Renal pelvis (tissue), 4 donors: ENCODE data around the gene TM2D1. TPM values are rescaled to one million over a fixed set of nuclear protein-coding genes. Genes with fewer than 3 reads are reported as not detected.
A peak's percentile ranks its signal among the peaks of the same experiment; 100 is the strongest.

Experiments
- DNase-seq: peaks from one replicate; pipeline ENCODE4 v3.0.0-alpha.2; 2013
- polyA plus RNA-seq, 3 donors: library from polyadenylated mRNA; unstranded; fragments of 120-200 nt; gene quantifications; one replicate each; pipeline ENCODE4 v1.2.1, GENCODE V29; 2013; ENCODE audit not compliant: insufficient read length in 3 of 3

Gene TM2D1
- polyA plus RNA-seq, 3 donors: 70.6 to 88.9 (median 72.4) TPM

DNA sequence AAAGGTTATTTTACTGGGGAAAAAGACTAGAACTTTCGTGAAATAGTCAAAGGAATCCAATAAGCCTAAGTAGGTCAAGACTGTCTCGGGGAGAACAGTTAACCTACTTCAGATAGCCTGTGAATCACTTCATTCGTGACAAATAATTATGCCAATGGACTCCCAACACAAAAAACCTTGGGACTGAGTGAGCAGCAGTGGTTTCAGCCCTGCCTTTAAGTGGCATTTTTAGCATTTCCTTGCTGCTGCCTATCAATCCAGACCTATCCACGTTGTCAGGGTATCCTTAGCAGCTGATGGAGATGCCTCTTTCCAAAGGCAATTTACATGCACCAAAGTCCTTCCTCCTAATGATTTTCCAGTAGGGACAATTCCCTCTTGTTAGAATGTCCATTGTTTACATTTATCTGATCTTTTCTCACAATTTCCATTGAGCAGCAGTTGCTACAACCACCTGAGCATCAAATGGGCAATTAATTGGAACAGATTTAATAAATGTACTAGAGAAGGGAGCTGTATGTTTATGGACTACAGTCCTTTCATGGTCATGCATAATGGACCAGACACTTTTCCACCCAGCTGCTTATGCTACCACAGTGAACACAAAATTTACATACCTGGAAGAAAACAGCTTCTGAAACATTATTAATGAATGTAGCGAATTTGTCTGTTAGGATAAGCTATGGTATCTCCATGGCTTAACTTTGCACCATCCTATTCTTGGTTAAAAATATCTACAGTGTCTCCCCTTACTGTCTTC is 75.8 kb downstream of the TM2D1 start:
- DNase-seq: no peak

DNA sequence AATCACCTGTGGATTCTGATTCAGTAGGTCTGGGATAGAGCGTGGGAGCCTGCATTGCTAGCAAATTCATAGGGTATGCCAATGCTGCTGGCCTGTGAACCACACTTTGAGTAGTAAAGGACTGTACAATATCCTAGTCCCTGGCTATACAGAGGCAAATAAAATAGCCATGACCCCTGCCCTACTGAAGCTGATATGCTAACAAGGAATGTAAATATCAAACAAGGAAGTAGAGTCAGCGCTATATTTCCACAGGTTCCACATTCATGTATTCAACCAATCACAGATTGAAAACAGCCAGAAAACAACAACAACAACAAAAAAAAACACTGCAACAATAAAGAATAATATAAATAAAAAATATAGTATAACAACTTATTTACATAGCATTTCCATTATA is 77.8 kb downstream of the TM2D1 start:
- DNase-seq: no peak

DNA sequence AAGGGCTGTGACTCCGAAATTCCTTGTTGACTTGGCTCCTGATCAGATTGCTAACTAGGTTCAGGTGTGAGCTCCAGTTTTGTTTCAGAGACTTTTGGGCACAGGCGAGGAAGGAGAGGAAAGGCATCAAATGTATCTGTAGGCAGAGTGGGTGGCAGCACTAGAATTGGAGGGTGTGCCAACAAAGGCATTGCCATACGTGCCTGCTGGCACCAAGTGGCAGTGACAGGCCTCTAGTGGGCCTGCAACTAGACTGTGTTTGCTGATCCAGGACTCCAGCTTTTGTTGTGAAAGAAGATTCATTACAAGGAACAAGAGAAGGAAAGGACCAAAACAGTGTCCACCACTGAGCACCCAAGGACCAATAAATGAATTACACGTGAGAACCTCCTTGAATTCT is 79.5 kb downstream of the TM2D1 start:
- DNase-seq: no peak

DNA sequence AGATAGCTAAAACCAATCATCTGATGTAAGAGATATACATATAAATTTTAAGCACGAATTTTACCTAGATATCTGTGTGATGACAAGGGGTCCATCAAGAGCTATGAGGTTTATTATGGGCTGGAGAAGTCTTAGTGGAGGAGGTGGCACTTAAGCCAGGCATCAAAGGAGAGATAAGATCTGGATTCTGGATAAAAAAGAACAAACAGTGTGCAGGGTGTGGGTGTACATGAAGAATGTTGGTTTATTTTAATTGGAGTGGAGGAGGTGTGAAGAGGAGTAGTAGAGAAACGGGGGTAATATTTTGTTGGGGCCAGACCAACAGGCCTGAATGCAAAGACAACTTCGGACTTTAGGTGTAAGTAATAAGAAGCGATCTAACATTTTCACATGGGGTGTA is 80.6 kb downstream of the TM2D1 start:
- no peak for DNase-seq

DNA sequence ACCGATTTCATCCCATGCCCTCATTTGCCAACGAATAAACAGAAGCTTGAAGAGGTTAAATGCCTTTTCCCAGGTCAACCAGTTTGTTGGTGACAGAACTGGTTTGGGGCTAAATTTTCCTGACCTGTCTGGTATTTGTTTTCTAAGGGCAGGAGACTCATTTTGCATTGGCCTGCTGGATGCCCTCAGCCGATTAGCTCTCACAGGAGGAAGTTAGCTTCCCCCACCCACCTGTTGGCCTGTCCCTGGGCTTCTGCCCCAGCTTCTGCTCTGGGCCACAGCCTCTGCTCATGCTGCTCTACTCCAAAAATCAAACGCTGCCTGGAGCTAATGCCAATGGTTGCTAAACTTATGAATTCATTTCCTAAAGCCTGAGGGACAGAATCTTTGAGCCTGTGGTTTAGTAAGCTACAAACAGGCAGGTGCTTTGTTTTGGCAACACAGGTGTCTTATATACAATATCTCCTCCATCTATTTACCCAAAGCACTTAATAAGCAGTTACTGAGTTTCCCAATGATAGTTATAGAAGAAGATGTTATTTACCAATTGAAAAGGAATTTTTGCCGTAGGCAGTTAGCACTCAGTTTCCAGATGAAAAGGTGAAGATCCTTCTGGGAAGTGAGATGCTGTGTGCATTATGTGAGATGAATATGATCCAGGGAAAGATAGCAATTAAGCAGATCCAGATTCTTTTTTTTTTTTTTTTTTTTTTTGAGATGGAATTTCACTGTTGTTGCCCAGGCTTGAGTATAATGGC is 82.3 kb downstream of the TM2D1 start:
- no peak for DNase-seq

DNA sequence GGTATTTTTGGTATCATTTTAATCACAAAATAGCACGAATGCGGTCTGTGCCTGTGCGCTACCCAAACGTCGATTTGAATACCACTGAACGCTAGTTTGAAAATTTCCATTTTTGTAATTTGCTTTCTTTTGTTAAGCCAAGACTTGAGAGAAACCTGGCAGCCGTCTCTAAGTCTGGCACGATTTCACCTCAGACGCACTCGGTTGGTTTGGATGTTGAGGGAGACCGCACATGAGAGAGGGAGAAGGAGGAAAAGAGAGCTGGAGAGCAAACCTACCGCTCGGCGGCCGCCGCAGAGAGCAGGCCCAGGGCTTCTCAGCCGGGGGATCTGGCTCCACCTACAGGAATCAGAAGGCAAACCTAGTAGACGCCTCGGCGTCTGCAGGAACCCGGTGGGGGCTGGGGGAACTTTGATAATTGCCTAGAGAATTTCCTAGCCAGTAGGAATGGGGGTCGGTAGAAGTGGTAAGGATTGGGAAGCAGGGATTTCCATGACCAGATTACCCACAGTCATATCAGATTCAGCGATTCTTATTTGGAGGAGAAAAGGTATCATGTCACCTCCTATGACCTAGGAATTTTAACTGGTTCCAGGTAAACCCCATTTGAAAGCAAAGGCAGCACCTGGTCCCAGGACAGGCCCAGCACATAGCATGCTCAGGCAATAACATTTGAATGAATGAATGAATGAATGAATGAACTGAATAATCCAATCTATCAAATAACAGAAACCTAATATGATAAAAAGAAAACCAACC is 83.2 kb downstream of the TM2D1 start:
- peak; percentile 27 for DNase-seq

DNA sequence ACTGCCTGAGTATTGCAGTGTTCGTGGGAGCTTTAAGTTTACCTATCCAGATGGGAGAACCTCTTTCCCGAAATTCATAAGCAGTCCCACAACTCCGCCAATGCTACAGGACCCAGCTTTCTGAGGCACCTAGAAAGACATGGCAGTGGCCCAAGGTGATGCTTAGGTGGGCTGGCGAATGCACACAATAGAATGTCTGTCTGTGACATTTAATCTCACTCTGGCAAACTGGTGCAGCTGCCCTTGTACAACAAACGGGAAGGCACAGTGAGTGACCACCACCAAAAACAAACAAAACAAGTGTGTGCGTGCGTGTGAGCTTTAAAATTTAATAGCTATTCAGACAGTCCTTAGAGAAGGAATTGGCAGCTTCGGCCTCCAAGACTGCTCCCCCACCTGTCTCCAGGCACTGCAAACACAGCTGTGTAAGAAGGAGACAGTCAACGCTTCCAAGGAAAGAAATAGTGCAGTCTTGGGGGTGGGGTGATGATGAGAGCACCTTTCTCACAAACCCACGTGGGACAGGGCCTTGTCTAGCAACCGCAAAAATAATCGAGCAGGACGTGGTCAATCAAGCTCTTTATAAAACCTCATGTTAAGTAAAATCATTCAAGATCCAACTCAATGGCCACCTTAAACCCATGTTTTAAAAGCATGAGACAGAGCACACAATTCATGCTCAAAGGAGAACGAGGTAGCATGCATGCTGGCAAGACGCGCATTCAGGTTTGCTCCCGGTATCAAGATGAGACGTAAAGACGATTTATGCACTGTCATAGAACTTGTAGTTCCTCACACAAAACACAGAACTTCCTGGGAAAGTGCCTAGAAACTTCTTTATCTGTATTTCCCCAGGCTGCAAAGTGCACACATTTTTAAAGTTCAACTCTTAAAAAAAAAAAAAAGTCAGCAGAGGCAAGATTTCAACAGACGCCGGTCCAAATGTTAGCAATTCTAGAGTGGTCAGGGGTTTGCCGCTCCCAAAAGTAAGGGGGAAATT is 84.1 kb downstream of the TM2D1 start:
- no peak for DNase-seq

DNA sequence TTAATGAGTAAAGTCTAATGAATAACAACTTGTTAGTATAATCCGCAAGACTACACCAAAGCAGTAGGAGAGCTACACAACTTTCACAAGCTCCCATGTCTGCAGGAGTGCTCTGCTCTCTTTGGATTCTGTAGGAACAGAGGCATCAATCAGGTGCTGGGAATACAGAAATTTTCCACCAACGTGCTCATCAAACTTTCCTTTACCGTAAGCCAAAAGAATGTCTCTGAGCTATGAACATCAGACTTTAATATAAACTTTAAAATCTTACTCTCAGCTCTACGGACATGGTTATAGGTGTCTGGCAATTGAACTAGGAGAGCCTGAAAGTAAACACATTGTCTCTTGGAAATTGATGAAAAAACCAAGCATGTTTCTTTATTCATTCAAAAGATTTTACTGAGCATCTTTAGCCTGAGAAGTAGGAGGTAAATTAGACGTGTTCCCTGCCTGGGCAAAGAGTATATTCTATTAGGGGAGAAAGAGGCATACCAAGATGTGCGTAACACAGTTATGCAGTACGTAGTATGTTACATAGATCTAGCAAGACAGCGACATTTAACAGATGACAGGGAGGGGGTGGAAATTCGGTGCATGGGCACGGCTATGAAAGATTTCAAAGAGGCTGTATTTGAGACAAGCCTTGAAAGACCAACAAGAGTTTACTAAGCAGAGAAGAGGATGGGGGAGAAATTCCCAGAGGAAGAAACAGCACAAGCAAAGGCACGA is 85.2 kb downstream of the TM2D1 start:
- no peak for DNase-seq

DNA sequence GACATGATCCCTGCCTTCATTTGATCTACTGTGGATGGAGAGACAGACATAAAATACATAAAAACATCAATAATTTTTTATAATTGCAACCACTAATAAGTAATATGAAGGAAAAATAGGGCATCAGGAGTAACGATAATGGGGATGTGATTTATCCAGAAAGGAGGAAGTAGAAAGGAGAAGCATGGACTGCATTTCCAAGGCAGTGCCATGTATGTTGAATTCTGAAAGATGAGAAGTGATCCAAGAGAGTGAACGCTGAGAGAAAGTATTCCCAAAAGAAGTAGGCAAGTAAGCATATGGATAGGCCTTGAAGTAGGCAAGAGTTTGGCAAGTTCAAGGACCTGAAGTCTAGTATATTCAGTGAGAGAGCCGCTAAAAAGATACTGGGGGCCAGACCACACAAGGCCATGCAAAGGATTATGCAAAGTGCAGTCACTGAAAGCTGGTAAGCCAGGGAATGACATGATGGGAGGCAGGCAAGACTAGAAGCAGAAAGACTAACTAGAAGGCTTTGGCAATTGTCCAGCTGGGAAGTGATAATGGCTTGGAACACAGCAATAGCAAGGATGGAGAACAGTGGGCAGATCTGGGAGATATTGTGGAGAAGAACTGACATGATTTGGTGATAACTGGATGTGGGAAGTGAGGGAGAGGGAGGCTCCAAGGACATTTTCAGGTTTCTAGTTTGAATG is 85.9 kb downstream of the TM2D1 start:
- no peak for DNase-seq

DNA sequence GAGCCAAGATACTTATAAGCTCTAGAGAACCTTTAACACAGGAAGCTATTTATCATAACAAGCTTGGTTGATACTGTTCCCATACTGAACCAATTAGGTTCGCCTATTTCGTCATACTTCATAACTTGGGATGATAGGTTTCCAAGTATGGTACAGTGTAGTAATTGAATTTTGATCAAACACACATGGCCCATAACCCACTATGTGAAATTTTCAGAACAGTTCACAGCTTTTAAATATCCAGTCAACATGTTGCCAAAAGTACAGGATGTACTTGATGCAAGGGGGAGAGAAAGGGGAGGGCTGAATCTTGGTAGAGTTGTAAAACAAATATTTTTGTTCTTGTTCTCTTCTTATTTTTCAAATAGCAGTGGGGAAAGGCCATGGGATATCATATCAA is 86.6 kb downstream of the TM2D1 start:
- DNase-seq: peak; percentile 29

DNA sequence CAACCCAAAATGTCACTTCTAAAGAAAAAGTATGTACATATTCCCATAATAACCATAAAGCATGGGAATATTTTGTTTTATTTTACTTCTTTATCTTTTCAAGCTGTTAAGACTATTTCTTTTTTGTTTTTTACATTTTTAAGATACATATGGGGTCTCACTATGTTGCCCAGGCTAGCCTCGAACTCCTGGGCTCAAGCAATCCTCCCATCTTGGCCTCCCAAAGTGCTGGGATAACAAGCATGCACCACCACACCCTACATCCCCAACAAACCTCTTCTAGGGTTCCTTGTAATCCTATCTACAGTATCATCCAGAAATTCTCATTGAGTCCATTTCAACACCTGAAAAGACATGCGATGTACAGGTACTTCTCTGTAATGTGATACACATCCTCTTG is 87.5 kb downstream of the TM2D1 start:
- no peak for DNase-seq

DNA sequence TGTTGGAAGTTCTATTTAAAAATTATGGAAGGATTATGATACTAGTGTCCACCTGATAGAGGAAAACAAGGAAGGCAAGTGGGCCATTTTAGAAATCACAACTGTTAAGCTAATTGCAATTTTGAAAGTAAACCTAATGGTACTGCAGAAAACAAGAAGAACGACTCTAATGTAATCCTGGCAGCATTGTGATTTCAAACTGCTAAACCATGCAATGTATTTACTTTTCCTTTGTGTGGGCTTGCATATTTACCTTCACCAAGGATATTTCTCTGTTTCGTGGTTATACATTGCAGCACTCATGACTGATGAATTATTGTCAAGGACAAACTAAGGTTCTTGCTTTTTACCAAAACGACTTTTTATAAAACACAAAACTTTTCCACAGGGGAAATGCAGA is 88.1 kb downstream of the TM2D1 start:
- DNase-seq: no peak

DNA sequence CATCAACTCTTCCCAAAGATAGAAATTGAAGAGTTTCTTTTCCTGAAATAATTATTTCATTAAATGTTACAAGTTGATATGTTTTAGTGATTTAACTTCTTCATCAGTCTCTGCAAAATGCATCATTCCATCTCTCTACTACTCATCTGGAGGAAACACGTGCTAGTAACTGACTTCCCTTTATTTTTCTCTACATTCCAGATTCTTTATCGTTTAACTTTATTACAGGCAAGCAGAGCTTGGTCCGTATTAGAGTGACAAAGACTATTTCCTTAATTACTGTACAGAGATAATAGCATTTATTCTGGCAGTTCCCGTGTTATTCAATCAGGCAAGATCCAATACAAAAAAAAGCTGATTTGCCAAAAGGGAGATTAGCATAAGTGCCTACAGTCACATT is 88.6 kb downstream of the TM2D1 start:
- DNase-seq: no peak

DNA sequence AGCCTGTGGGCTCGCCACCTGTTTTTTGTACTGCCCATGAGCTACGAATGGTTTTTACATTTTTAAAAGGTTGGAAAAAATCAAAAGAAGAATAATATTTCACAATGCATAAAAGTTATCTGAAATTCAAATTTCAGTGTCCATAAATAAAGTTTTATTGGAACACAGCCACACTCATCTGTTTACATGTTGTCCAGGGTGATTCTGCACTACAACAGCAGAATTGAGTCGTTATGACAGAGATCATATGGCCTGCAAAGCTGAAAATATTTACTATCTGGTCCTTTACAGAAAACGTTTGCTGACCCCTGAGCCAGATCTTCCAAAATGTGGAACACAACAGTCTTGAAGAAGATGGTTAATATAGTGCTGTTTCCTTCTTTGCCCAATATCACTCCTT is 89.4 kb downstream of the TM2D1 start:
- no peak for DNase-seq

DNA sequence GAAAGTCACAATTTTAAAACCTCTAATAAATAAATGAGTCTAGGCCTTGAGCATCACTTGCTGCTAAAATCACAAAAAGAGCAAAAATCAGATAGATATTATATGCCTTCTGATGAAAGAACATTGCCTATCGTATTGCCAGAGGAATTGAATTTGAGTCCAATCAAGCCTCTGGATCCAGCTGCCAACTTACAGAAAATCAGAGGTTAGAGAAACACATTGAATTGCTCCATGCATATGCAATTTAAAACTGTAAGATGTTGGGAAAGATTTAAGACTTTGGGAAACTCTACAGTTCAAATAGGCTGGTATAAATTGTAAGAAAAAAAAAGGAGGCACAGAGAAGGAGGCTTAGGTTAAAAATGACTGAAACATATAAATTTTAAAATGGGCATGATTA is 93.5 kb downstream of the TM2D1 start:
- DNase-seq: no peak

Other genes starting within 250 kb of the TM2D1 start
- gene PATJ, start 17.3 kb upstream of the TM2D1 start, polyA plus RNA-seq: 10 to 100 TPM; 38.6 to 69.8 (median 46.4) TPM